Smooth muscle cell (in vitro differentiated cells): ENCODE measurements around the gene NLGN3. TPM values are rescaled to one million over a fixed set of nuclear protein-coding genes. Genes with fewer than 3 reads are reported as not detected.
A peak's percentile ranks its signal among the peaks of the same experiment; 100 is the strongest.

Experiments
- DNase-seq: peaks from one replicate; lab custom pipeline; 2025; ENCODE audit not compliant: unreplicated experiment; lab: John Stamatoyannopoulos, UW
- H2AFZ ChIP-seq: fragments of 200-600 bp; sonication (generic); 2 replicates; pipeline ENCODE4 v1.6.0; 2016; ENCODE audit warnings: antibody characterized with exemption, low read depth, mild to moderate bottlenecking
- H3F3A ChIP-seq: fragments of 200-600 bp; sonication (generic); 2 replicates; pipeline ENCODE4 v1.6.0; 2017; ENCODE audit warnings: antibody characterized with exemption, low read depth
- H3K27ac ChIP-seq: fragments of 200-600 bp; sonication (generic); 2 replicates; pipeline ENCODE4 v1.5.1; 2016; ENCODE audit warnings: low read depth, mild to moderate bottlenecking
- H3K27me3 ChIP-seq: fragments of 200-600 bp; sonication (generic); 2 replicates; pipeline ENCODE4 v1.6.1; 2016; ENCODE audit warnings: low read depth, mild to moderate bottlenecking
- H3K36me3 ChIP-seq: fragments of 200-600 bp; sonication (generic); 2 replicates; pipeline ENCODE4 v1.5.1; 2016; ENCODE audit warnings: low read depth
- H3K4me1 ChIP-seq: fragments of 200-600 bp; sonication (generic); 2 replicates; pipeline ENCODE4 v1.5.1; 2016; ENCODE audit warnings: low read depth
- H3K4me2 ChIP-seq: fragments of 200-600 bp; sonication (generic); 2 replicates; pipeline ENCODE4 v1.6.0; 2016; ENCODE audit warnings: mild to moderate bottlenecking
- H3K4me3 ChIP-seq: fragments of 200-600 bp; sonication (generic); 2 replicates; pipeline ENCODE4 v1.5.1; 2016; ENCODE audit warnings: mild to moderate bottlenecking
- H3K79me2 ChIP-seq: fragments of 200-600 bp; sonication (generic); 2 replicates; pipeline ENCODE4 v1.6.0; 2016; ENCODE audit warnings: low read depth, mild to moderate bottlenecking
- H3K9ac ChIP-seq: fragments of 200-600 bp; sonication (generic); 2 replicates; pipeline ENCODE4 v1.6.0; 2016; ENCODE audit warnings: low read depth
- H3K9me3 ChIP-seq: fragments of 200-600 bp; sonication (generic); replicated peaks from 2 replicates; pipeline ENCODE4 v1.5.1; 2016; ENCODE audit warnings: low read depth
- H4K20me1 ChIP-seq: fragments of 200-600 bp; sonication (generic); 2 replicates; pipeline ENCODE4 v1.6.0; 2016; ENCODE audit warnings: low read depth
- WGBS: methylation state at CpG from one replicate; pipeline ENCODE4 v1.1.7; 2016; ENCODE audit warnings: low lambda C conversion rate; 5-methylcytosine and 5-hydroxymethylcytosine counted together
- polyA plus RNA-seq: library from polyadenylated mRNA; unstranded; fragments of >200 nt; fragmentation: Nextera tagmentation; extraction: Ambion mirVana; gene quantifications from 2 replicates; pipeline ENCODE4 v1.2.1, GENCODE V29; 2016
- total RNA-seq: library from RNA; depleted of rRNA; stranded (reverse); fragments of >200 nt; gene quantifications from 2 replicates; pipeline ENCODE4 v1.2.3, GENCODE V29; 2014
- TF ChIP-seq, protein P1 (sequence below): fragments of 200-600 bp; sonication (generic); IDR thresholded peaks from 2 replicates; pipeline ENCODE4 v1.5.1; 2017; ENCODE audit warnings: borderline replicate concordance, mild to moderate bottlenecking, antibody characterized with exemption; ENCODE audit not compliant: insufficient read depth, poor library complexity, severe bottlenecking

Gene NLGN3
- total and polyA plus RNA-seq, 2 experiments from 2014 or later: 0.13 to 1.5 TPM

DNA sequence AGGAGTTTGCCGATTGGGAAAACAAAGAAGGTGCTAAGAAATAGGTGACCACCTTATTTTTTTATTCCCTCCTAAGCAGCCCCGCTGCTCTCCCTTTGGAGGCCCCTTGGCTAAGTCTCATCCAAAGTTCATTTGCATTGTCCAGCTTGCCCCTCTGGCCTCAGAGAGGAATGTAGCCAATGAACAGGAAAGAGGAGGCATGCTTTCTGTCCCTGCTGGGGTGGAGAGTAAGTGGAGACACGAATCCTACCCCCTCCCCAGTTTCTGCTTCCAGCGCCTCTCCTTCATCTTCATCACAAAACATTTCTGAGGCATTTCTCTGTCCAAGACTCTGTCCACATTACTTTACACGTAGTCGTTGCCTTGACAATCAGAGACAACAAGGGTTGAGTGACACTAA, 38.7 kb downstream of the NLGN3 start:
- H3K9ac ChIP-seq: peak overlapping the region; percentile 34
- H3K27ac ChIP-seq: peak overlapping the region; percentile 86
- H3K4me1 ChIP-seq: peaks cover 13% of the 10 kb centered on the region
- no peak overlapping the region for H3K4me3 ChIP-seq
- no peaks in the 10 kb centered on the region for H4K20me1 ChIP-seq
- 37% methylated on average over 6 of the region's 6 CpGs for WGBS
- DNase-seq: no peak
- TF ChIP-seq, protein P1, sequence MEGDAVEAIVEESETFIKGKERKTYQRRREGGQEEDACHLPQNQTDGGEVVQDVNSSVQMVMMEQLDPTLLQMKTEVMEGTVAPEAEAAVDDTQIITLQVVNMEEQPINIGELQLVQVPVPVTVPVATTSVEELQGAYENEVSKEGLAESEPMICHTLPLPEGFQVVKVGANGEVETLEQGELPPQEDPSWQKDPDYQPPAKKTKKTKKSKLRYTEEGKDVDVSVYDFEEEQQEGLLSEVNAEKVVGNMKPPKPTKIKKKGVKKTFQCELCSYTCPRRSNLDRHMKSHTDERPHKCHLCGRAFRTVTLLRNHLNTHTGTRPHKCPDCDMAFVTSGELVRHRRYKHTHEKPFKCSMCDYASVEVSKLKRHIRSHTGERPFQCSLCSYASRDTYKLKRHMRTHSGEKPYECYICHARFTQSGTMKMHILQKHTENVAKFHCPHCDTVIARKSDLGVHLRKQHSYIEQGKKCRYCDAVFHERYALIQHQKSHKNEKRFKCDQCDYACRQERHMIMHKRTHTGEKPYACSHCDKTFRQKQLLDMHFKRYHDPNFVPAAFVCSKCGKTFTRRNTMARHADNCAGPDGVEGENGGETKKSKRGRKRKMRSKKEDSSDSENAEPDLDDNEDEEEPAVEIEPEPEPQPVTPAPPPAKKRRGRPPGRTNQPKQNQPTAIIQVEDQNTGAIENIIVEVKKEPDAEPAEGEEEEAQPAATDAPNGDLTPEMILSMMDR: no peak
- H3K27me3 ChIP-seq: no peaks in the 10 kb centered on the region
- H3K4me2 ChIP-seq: no peak overlapping the region
- no peaks in the 10 kb centered on the region for H3K36me3 ChIP-seq
- no peak overlapping the region for H2AFZ ChIP-seq
- no peaks in the 10 kb centered on the region for H3F3A ChIP-seq
- no peaks in the 10 kb centered on the region for H3K79me2 ChIP-seq
- no peaks in the 10 kb centered on the region for H3K9me3 ChIP-seq

DNA sequence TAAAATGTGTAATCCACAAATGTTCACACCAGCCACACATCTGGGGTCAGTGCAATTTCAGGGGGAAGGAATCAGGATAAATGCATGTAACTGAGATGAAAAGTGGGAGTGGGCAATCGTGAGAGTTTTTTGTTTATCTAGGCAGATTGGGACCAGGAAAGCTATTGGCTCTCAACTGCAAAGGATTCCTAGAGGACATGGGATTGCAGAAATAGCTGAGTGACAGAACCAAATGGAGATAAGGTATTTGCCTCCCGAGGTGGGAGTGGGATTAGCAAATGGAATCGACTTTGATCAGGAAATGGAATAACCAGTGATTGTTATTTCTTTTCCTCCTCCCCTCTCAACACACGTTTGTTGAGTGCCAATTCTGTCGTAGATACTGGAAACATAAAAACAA, 39.5 kb downstream of the NLGN3 start:
- no peaks in the 10 kb centered on the region for H3K36me3 ChIP-seq
- H3F3A ChIP-seq: no peaks in the 10 kb centered on the region
- H3K27me3 ChIP-seq: no peaks in the 10 kb centered on the region
- H3K9me3 ChIP-seq: no peaks in the 10 kb centered on the region
- H3K4me1 ChIP-seq: peaks cover 13% of the 10 kb centered on the region
- H3K9ac ChIP-seq: no peak overlapping the region
- TF ChIP-seq, protein P1: no peak
- WGBS: 66% methylated on average over 5 of the region's 5 CpGs
- H3K4me2 ChIP-seq: no peak overlapping the region
- no peaks in the 10 kb centered on the region for H4K20me1 ChIP-seq
- DNase-seq: no peak
- no peak overlapping the region for H3K4me3 ChIP-seq
- H2AFZ ChIP-seq: no peak overlapping the region
- no peaks in the 10 kb centered on the region for H3K79me2 ChIP-seq
- H3K27ac ChIP-seq: peak overlapping the region; percentile 86

- H3K4me2 ChIP-seq: no peak overlapping the region
- H3K27ac ChIP-seq: no peak overlapping the region
- TF ChIP-seq, protein P1: no peak
- no peaks in the 10 kb centered on the region for H3F3A ChIP-seq
- H3K36me3 ChIP-seq: no peaks in the 10 kb centered on the region
- H4K20me1 ChIP-seq: no peaks in the 10 kb centered on the region
- no peak overlapping the region for H3K9ac ChIP-seq
- H3K4me3 ChIP-seq: no peak overlapping the region
- WGBS: 87% methylated on average over 4 of the region's 4 CpGs
- no peaks in the 10 kb centered on the region for H3K79me2 ChIP-seq
- peaks cover 13% of the 10 kb centered on the region for H3K4me1 ChIP-seq
- no peaks in the 10 kb centered on the region for H3K9me3 ChIP-seq
- no peak for DNase-seq
- no peak overlapping the region for H2AFZ ChIP-seq
- no peaks in the 10 kb centered on the region for H3K27me3 ChIP-seq
These were observed 40.3 kb downstream of the NLGN3 start for GRCh38 chrX:71184803-71185495.

- no peak for DNase-seq
- H3K4me3 ChIP-seq: no peak overlapping the region
- H3K36me3 ChIP-seq: no peaks in the 10 kb centered on the region
- H3F3A ChIP-seq: no peaks in the 10 kb centered on the region
- H3K9ac ChIP-seq: no peak overlapping the region
- no peak overlapping the region for H3K4me2 ChIP-seq
- no peaks in the 10 kb centered on the region for H3K4me1 ChIP-seq
- TF ChIP-seq, protein P1: no peak
- H3K27me3 ChIP-seq: no peaks in the 10 kb centered on the region
- H2AFZ ChIP-seq: no peak overlapping the region
- no peaks in the 10 kb centered on the region for H3K9me3 ChIP-seq
- no peak overlapping the region for H3K27ac ChIP-seq
- no peaks in the 10 kb centered on the region for H4K20me1 ChIP-seq
- no peaks in the 10 kb centered on the region for H3K79me2 ChIP-seq
These were observed 46.6 kb downstream of the NLGN3 start for GRCh38 chrX:71191248-71191647.
